HCT116 (cell line): ENCODE data around the gene TMSB4X. TPM values are rescaled to one million over a fixed set of nuclear protein-coding genes. Genes with fewer than 3 reads are reported as not detected.
"Not testable (repeated sequence)": the region's sequence is repeated elsewhere in the genome, so short reads cannot be mapped to it uniquely, and the experiment has no call there.

Experiments
- ATAC-seq: fragments of 200-7000 bp; cut with Tn5 transposase; 2 replicates; pipeline ENCODE4 v1.9.1; 2020; ENCODE audit warnings: mild to moderate bottlenecking, moderate library complexity
- BruUV-seq: library from RNA; stranded (reverse); fragments of 400-500 nt; replicated peaks from 2 replicates; lab custom pipeline; 2021; lab: Mats Ljungman, UMichigan
- CTCF ChIA-PET: fragments of 300-600 bp; sonication (Branson Sonifier 250); formaldehyde crosslinking; loops from one replicate; lab custom pipeline; 2021; ENCODE audit warnings: antibody characterized with exemption; lab: Charles Lee
- POLR2A ChIA-PET: fragments of 300-600, 350-600 bp; sonication (Branson Sonifier 250); formaldehyde crosslinking; loops from one replicate; lab custom pipeline; 2021; ENCODE audit warnings: antibody characterized with exemption; lab: Charles Lee
- RAD21 ChIA-PET, 2 experiments: fragments of 300-600 bp; sonication (Branson Sonifier 250); formaldehyde crosslinking; loops; one replicate each; lab custom pipeline; 2023; ENCODE audit warnings: low total read pairs in 2 of 2; ENCODE audit not compliant: uncharacterized antibody in 2 of 2, unreplicated experiment in 2 of 2, low non-redundant PET in 1 of 2; lab: Charles Lee
- DNase-seq: peaks from one replicate; pipeline ENCODE4 v3.0.0-alpha.2; 2010; ENCODE audit warnings: low read depth, low spot score
- H2AFZ ChIP-seq: fragments of 200-600 bp; shearing (Covaris generic), sonication (generic); 2 replicates; pipeline ENCODE4 v1.6.1; 2017; ENCODE audit warnings: low read depth, mixed run types, mixed read lengths, antibody characterized with exemption, low read length; ENCODE audit not compliant: poor library complexity, severe bottlenecking
- H3K27ac ChIP-seq: 2 replicates; pipeline ENCODE4 v1.5.1; 2012; ENCODE audit warnings: low read depth, low read length
- H3K27me3 ChIP-seq: fragments of 200-600 bp; sonication (generic); 2 replicates; pipeline ENCODE4 v1.6.1; 2016; ENCODE audit warnings: mixed run types, low read length, mixed read lengths; ENCODE audit not compliant: insufficient read depth
- H3K36me3 ChIP-seq, 2 experiments: fragments of 200-500 bp in 1 of 2; fragments of 200-600 bp in 1 of 2; sonication (Bioruptor generic) in 1 of 2; sonication (generic) in 1 of 2; 2 replicates each; pipeline versions ENCODE4 v1.5.1 to v1.6.1; 2014 to 2016; ENCODE audit warnings: low read length in 2 of 2, inconsistent platforms in 1 of 2, mixed read lengths in 1 of 2, mixed run types in 1 of 2; ENCODE audit not compliant: insufficient read depth in 2 of 2, control insufficient read depth in 1 of 2
- H3K4me1 ChIP-seq, 2 experiments: fragments of 200-600 bp in 1 of 2; sonication (generic) in 1 of 2; 2 replicates each; pipeline versions ENCODE4 v1.5.1 to v1.6.1; 2012 to 2017; ENCODE audit warnings: low read length in 2 of 2, inconsistent platforms in 1 of 2, mild to moderate bottlenecking in 1 of 2, mixed read lengths in 1 of 2, mixed run types in 1 of 2, moderate library complexity in 1 of 2; ENCODE audit not compliant: insufficient read depth in 2 of 2, control insufficient read depth in 1 of 2
- H3K4me2 ChIP-seq: fragments of 200-600 bp; sonication (generic); 2 replicates; pipeline ENCODE4 v1.6.1; 2017; ENCODE audit warnings: mixed run types, low read length, mixed read lengths
- H3K4me3 ChIP-seq, 2 experiments: fragments of 200-600 bp in 1 of 2; sonication (generic) in 1 of 2; replicated peaks in 1 of 2; 2 replicates each; pipeline ENCODE4 v1.5.1; 2011 to 2016; ENCODE audit warnings: low read length in 2 of 2, control low read depth in 1 of 2, low read depth in 1 of 2, mild to moderate bottlenecking in 1 of 2, mixed read lengths in 1 of 2, mixed run types in 1 of 2
- H3K79me2 ChIP-seq: fragments of 200-600 bp; sonication (generic); 2 replicates; pipeline ENCODE4 v1.6.1; 2017; ENCODE audit warnings: mild to moderate bottlenecking, mixed run types, low read length, moderate library complexity, mixed read lengths; ENCODE audit not compliant: insufficient read depth
- H3K9ac ChIP-seq: fragments of 200-600 bp; sonication (generic); 2 replicates; pipeline ENCODE4 v1.6.1; 2016; ENCODE audit warnings: low read length, mixed read lengths
- H3K9me2 ChIP-seq: fragments of 200-600 bp; sonication (generic), shearing (Covaris generic); 2 replicates; pipeline ENCODE4 v1.6.1; 2017; ENCODE audit warnings: mixed run types, mild to moderate bottlenecking, moderate library complexity; ENCODE audit not compliant: insufficient read depth
- H3K9me3 ChIP-seq, 2 experiments: fragments of 200-500 bp in 1 of 2; fragments of 200-600 bp in 1 of 2; sonication (Bioruptor generic) in 1 of 2; sonication (generic) in 1 of 2; 2 replicates each; pipeline ENCODE4 v1.6.1; 2014 to 2017; ENCODE audit warnings: low read length in 2 of 2, mixed read lengths in 2 of 2, inconsistent platforms in 1 of 2, low read depth in 1 of 2, mild to moderate bottlenecking in 1 of 2, mixed run types in 1 of 2, moderate library complexity in 1 of 2; ENCODE audit not compliant: control insufficient read depth in 1 of 2, insufficient read depth in 1 of 2
- H4K20me1 ChIP-seq: fragments of 200-600 bp; sonication (generic), shearing (Covaris generic); 2 replicates; pipeline ENCODE4 v1.6.1; 2017; ENCODE audit warnings: mixed run types, mild to moderate bottlenecking, moderate library complexity; ENCODE audit not compliant: insufficient read depth
- EGR1 ChIP-seq: IDR thresholded peaks from 2 replicates; pipeline ENCODE4 v1.6.1; 2012; ENCODE audit warnings: low read depth
- EZH2 ChIP-seq: fragments of 200-600 bp; sonication (generic); IDR thresholded peaks from 2 replicates; pipeline ENCODE4 v1.6.1; 2017; ENCODE audit warnings: antibody characterized with exemption, mixed run types
- EZH2phosphoT487 ChIP-seq: fragments of 200-600 bp; IDR thresholded peaks from 2 replicates; pipeline ENCODE4 v1.6.1; 2018; ENCODE audit warnings: antibody characterized with exemption, borderline replicate concordance
- FOSL1 ChIP-seq: IDR thresholded peaks from 2 replicates; pipeline ENCODE4 v1.6.1; 2012; ENCODE audit warnings: low read depth
- POLR2A ChIP-seq: IDR thresholded peaks from 2 replicates; pipeline ENCODE4 v1.7.0; 2011; ENCODE audit warnings: borderline replicate concordance; ENCODE audit not compliant: insufficient read depth, insufficient read length; ENCODE audit errors: extremely low read depth
- POLR2AphosphoS5 ChIP-seq: IDR thresholded peaks from 2 replicates; pipeline ENCODE4 v1.6.1; 2011; ENCODE audit warnings: mild to moderate bottlenecking, low read depth, low read length, moderate library complexity
- SIN3A ChIP-seq: IDR thresholded peaks from 2 replicates; pipeline ENCODE4 v1.6.1; 2012; ENCODE audit warnings: low read depth
- SP1 ChIP-seq: IDR thresholded peaks from 2 replicates; pipeline ENCODE4 v1.6.1; 2012; ENCODE audit warnings: low read depth
- SRF ChIP-seq: IDR thresholded peaks from 2 replicates; pipeline ENCODE4 v1.6.1; 2012; ENCODE audit warnings: low read depth
- YY1 ChIP-seq: IDR thresholded peaks from 2 replicates; pipeline ENCODE4 v1.6.1; 2011; ENCODE audit warnings: low read length, low read depth, moderate library complexity, mild to moderate bottlenecking; ENCODE audit not compliant: insufficient replicate concordance; ENCODE audit errors: extremely low read depth
- ZNF274 ChIP-seq: fragments of 200-500 bp; sonication (Bioruptor generic); IDR thresholded peaks from 2 replicates; pipeline ENCODE4 v1.6.1; 2014; ENCODE audit warnings: mild to moderate bottlenecking, low read depth, low read length, inconsistent platforms
- intact Hi-C: fragments of 100-400 bp; cut with micrococcal nuclease; formaldehyde crosslinking; loops from 2 replicates; pipeline ENCODE4 v1.10.0; 2022
- total RNA-seq: library from RNA; stranded (reverse); gene quantifications from one replicate; pipeline ENCODE4 v1.2.1, GENCODE V29; 2021; ENCODE audit not compliant: unreplicated experiment
- TF ChIP-seq, protein P1 (sequence below): IDR thresholded peaks from 2 replicates; pipeline ENCODE4 v1.6.1; 2012
- TF ChIP-seq, protein P2 (sequence below), 3 experiments: fragments of 200-600 bp in 1 of 3; sonication (generic) in 1 of 3; IDR thresholded peaks in 2 of 3; conservative IDR thresholded peaks in 1 of 3; 2 replicates each; pipeline ENCODE4 v1.5.1; 2012 to 2017; ENCODE audit warnings: low read depth in 2 of 3, low read length in 2 of 3, antibody characterized with exemption in 1 of 3, borderline replicate concordance in 1 of 3, control low read depth in 1 of 3, mild to moderate bottlenecking in 1 of 3, mixed read lengths in 1 of 3, mixed run types in 1 of 3, moderate library complexity in 1 of 3; ENCODE audit not compliant: insufficient read depth in 1 of 3
- TF ChIP-seq, protein P3 (sequence below): IDR thresholded peaks from 2 replicates; pipeline ENCODE4 v1.6.1; 2011; ENCODE audit warnings: mild to moderate bottlenecking, low read length, moderate library complexity; ENCODE audit not compliant: insufficient replicate concordance; ENCODE audit errors: extremely low read depth

Gene TMSB4X
- total RNA-seq, 1 experiment from 2014 or later: 407 TPM

DNA sequence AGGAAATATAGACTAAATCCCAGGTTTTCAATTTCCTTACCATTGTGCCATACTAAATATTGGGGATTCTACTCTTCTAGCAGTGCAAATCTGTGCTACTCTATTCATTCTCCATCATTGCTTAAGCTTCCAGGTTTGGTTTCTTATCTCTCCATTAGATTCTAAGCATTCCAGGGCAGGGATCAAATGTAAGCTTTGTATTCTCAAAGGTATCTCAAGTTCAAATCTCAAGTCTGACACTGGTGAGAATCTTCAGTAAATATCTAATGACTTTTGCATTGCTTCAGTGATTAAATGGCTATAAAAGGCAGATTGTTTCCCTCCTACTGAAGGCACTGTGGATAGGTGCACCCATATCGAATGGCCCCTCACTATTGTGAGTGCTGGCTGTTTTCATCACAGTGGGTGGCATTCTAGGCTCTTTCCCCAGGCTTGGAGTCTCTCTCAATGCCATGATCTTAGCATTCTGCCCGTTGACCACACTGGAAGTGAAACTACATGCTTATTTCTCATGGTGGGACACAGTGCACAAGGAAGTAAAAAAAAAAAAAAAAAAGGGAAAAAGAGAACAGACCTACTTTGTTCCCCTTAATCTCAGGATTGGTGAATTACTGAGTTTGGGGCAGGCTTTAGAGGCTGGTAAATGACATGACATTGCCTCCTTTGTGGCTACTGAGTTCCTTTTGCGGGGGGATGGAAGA is 40.8 kb downstream of the TMSB4X start:
- H3K9ac ChIP-seq: no peak overlapping the region
- H3K4me2 ChIP-seq: no peak overlapping the region
- H4K20me1 ChIP-seq: no peaks in the 10 kb centered on the region
- no peak overlapping the region for H2AFZ ChIP-seq
- H3K9me3 ChIP-seq: no peaks in the 10 kb centered on the region
- no peaks in the 10 kb centered on the region for H3K27me3 ChIP-seq
- DNase-seq (no peak), ATAC-seq (no peak)
- no peak overlapping the region for H3K4me3 ChIP-seq
- TF ChIP-seq POLR2A (no peak), FOSL1 (no peak), SP1 (no peak), EGR1 (no peak), SRF (no peak), POLR2AphosphoS5 (no peak), EZH2phosphoT487 (no peak), YY1 (no peak), SIN3A (no peak), ZNF274 (no peak), EZH2 (no peak)
- TF ChIP-seq, protein P1, sequence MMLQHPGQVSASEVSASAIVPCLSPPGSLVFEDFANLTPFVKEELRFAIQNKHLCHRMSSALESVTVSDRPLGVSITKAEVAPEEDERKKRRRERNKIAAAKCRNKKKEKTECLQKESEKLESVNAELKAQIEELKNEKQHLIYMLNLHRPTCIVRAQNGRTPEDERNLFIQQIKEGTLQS: no peak
- TF ChIP-seq, protein P2, sequence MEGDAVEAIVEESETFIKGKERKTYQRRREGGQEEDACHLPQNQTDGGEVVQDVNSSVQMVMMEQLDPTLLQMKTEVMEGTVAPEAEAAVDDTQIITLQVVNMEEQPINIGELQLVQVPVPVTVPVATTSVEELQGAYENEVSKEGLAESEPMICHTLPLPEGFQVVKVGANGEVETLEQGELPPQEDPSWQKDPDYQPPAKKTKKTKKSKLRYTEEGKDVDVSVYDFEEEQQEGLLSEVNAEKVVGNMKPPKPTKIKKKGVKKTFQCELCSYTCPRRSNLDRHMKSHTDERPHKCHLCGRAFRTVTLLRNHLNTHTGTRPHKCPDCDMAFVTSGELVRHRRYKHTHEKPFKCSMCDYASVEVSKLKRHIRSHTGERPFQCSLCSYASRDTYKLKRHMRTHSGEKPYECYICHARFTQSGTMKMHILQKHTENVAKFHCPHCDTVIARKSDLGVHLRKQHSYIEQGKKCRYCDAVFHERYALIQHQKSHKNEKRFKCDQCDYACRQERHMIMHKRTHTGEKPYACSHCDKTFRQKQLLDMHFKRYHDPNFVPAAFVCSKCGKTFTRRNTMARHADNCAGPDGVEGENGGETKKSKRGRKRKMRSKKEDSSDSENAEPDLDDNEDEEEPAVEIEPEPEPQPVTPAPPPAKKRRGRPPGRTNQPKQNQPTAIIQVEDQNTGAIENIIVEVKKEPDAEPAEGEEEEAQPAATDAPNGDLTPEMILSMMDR (IDR thresholded peaks at IDR 0.05 in 2 of 3, conservative IDR thresholded peaks at IDR 0.05 in 1 of 3; ENCODE audit: borderline replicate concordance in 1 of 3, insufficient read depth in 1 of 3, low read depth in 2 of 3, low read length in 2 of 3): no peak
- TF ChIP-seq, protein P3, sequence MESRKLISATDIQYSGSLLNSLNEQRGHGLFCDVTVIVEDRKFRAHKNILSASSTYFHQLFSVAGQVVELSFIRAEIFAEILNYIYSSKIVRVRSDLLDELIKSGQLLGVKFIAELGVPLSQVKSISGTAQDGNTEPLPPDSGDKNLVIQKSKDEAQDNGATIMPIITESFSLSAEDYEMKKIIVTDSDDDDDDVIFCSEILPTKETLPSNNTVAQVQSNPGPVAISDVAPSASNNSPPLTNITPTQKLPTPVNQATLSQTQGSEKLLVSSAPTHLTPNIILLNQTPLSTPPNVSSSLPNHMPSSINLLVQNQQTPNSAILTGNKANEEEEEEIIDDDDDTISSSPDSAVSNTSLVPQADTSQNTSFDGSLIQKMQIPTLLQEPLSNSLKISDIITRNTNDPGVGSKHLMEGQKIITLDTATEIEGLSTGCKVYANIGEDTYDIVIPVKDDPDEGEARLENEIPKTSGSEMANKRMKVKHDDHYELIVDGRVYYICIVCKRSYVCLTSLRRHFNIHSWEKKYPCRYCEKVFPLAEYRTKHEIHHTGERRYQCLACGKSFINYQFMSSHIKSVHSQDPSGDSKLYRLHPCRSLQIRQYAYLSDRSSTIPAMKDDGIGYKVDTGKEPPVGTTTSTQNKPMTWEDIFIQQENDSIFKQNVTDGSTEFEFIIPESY: no peak
- RAD21 ChIA-PET: no interaction called here
- H3K9me2 ChIP-seq: no peaks in the 10 kb centered on the region
- POLR2A ChIA-PET: no interaction called here
- H3K27ac ChIP-seq: no peak overlapping the region
- H3K36me3 ChIP-seq: no peaks in the 10 kb centered on the region
- no TSS peak for BruUV-seq
- CTCF ChIA-PET: no interaction called here
- H3K4me1 ChIP-seq: peaks cover 0 to 6% of the 10 kb centered on the region in 2 experiments; a peak in 1 of 4 replicates
- no peaks in the 10 kb centered on the region for H3K79me2 ChIP-seq
- intact Hi-C loops: no loop called here

DNA sequence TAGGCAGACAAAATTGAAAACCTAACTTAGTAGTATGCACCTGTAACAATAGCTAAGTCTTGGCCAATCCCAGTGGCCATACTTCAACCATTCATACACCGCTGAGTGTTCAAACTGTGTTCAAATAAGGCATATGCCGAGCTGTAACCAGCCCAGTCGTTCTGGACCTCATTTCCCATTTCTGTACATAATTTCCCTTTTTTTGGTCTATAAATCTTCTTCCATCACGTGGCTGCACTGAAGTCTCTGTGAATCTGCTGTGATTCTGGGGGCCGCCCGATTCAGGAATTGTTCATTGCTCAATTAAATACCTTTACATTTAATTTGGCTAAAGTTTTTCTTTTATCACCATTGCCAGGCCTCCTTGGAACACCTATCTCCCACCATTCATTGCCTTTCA is 41.8 kb downstream of the TMSB4X start:
- POLR2A ChIA-PET, RAD21 ChIA-PET, H3K4me1 ChIP-seq: not testable (repeated sequence)

More for the DNA sequence above, 41.8 kb downstream of the TMSB4X start:
- H3K27me3 ChIP-seq, H3K79me2 ChIP-seq, H3K4me2 ChIP-seq, H3K36me3 ChIP-seq, ATAC-seq, CTCF ChIA-PET, BruUV-seq, intact Hi-C loops, DNase-seq, H3K9me3 ChIP-seq, H3K27ac ChIP-seq, H2AFZ ChIP-seq, H3K4me3 ChIP-seq, H3K9ac ChIP-seq, H4K20me1 ChIP-seq, H3K9me2 ChIP-seq: not testable (repeated sequence)
